ENCODE results near the gene SHKBP1. TPM values are rescaled to one million over a fixed set of nuclear protein-coding genes. Genes with fewer than 3 reads are reported as not detected.
A peak's percentile ranks its signal among the peaks of the same experiment; 100 is the strongest.

The SHKBP1 gene
- total and polyA plus RNA-seq, 9 of the 15 experiments (the other 6 are each of a cell fraction or from before 2014, with no cell fraction given), result 1.2 to 58.1 (median 22.3) TPM

DNA sequence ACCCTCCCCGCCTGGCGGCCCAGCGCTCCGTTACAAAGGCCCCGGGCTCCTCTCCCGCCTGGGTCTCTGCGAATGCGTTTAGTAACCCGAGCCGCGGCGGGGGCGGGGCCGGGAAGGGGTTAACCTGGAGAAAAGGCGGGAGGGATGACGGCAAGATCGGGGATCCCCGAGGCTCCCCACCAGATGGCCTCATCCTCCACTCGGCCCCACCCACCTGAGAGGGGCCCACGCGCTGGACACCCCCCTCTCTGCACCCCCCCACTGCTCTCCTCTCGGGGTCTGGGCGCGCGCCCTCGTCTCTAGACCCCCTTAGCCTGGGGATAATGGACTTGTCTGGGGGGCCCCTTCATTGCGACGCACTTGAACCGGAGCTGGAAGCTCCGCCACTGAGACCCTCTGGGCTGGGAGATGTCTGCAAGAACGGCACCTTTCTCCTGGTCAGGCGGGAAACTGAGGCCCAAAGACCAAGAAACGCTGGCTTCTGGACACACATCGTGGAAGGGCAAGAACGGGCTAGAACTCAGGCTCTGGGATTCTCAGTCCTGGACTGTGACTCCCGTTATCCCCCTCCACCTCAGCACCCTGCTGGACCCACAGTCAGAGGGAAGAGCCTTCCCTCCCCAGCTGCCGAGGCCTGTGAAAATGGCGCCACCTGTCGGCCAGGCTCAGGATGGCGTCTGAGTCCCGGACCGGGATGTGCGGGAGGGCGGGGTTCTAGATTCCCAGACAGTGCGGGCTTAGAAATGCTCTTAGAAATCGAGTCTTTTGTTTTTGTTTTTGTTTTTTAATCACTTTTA is 21.6 kb downstream of the SHKBP1 start (continued):
- TF ChIP-seq, protein P1, sequence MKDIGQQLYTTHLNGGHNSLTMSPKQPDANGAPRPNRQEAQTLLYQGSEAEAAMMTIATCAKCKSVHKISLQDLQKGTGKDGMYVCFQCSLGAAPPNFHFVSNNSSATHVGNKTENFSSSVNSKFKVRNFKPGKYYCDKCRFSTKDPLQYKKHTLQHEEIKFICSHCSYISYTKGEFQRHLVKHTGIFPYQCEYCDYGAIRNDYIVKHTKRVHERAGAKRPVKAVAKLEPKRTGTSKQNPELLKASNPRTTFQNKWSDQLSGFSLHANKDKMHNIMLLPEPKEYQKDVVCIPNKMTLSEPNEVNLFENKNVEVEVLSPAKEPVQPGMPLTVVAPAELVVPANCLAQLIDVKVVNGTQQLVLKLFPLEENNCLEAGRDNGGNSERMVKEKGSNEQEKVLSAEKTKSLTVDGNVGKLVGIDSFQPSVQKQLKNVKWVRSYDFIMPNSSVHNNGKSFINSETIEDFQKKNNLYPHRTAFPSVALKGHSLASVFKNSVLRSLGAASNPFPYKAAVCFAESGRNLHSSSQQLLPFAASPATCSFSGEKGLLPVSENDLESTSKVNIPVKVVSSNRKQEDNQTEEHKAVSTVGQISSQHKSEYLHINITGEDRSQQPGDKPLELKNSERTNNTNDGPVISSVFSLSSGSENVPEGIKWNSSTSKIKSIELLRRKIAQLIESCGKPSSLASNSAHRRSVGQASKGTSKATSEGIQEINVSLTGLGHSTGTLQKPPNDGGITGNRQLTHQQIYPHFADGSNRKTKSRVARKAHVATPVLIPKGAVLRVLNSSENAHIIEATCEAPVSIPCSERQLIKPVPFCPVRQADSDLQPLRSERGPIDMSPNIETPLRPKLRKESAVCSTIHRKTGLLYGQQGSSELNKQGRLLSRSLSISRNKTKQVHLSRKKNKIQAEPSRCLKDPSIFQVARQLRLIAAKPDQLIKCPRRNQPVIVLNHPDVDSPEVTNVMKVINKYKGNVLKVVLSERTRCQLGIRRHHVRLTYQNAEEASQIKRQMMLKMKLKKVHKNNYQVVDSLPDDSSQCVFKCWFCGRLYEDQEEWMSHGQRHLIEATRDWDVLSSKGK (CRISPR knock-in tag; IDR thresholded peaks at IDR 0.05), result no peak
- TF ChIP-seq TAF1 (IDR thresholded peaks at IDR 0.05; ENCODE audit: control insufficient read depth, extremely low read depth, insufficient read depth, low read length, severe bottlenecking), result peak; percentile 28
- no peak for TF ChIP-seq ZNF584 (CRISPR knock-in tag; IDR thresholded peaks at IDR 0.05; ENCODE audit: low read depth)
- peak; percentile 53; the same call in 1 of the 2 replicates for TF ChIP-seq STAG1 (CRISPR knock-in tag; IDR thresholded peaks at IDR 0.05; ENCODE audit: borderline replicate concordance)
- TF ChIP-seq, protein P2, sequence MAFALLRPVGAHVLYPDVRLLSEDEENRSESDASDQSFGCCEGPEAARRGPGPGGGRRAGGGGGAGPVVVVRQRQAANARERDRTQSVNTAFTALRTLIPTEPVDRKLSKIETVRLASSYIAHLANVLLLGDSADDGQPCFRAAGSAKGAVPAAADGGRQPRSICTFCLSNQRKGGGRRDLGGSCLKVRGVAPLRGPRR (CRISPR knock-in tag; IDR thresholded peaks at IDR 0.05), result no peak
- TF ChIP-seq SMAD4 (CRISPR knock-in tag; conservative IDR thresholded peaks at IDR 0.05), result no peak; the same call in 1 of the 2 replicates
- no peak for TF ChIP-seq ZNF140 (CRISPR knock-in tag; IDR thresholded peaks at IDR 0.05)
- TF ChIP-seq TEAD2 (tag; IDR thresholded peaks at IDR 0.05), result no peak
- no peak for TF ChIP-seq ZNF77 (CRISPR knock-in tag; IDR thresholded peaks at IDR 0.05)
- no peak for TF ChIP-seq SRSF7 (optimal IDR thresholded peaks at IDR 0.05; ENCODE audit: low read depth, low read length)
- TF ChIP-seq ZNF174 (CRISPR knock-in tag; IDR thresholded peaks at IDR 0.05), result no peak
- peak; percentile 34; the same call in 1 of the 2 replicates for TF ChIP-seq HCFC1 (IDR thresholded peaks at IDR 0.05; ENCODE audit: low read depth, low read length)
- TF ChIP-seq BRF1 (IDR thresholded peaks at IDR 0.05; ENCODE audit: borderline replicate concordance, extremely low read depth, insufficient read length), result no peak
- TF ChIP-seq FOXM1 (IDR thresholded peaks at IDR 0.05; ENCODE audit: low read depth), result peak; percentile 81
- no peak for TF ChIP-seq FOXM1 (CRISPR knock-in tag; IDR thresholded peaks at IDR 0.05; ENCODE audit: low read depth)
- TF ChIP-seq ZBED1 (IDR thresholded peaks at IDR 0.05), result no peak
- no peak for TF ChIP-seq ZFPM2 (CRISPR knock-in tag; IDR thresholded peaks at IDR 0.05)
- TF ChIP-seq ZBTB8A (IDR thresholded peaks at IDR 0.05; ENCODE audit: partially characterized antibody), result no peak
- no peak for TF ChIP-seq HMG20B (CRISPR knock-in tag; IDR thresholded peaks at IDR 0.05)
- no peak for TF ChIP-seq KAT8 (IDR thresholded peaks at IDR 0.05; ENCODE audit: low read depth)
- TF ChIP-seq, protein P3, sequence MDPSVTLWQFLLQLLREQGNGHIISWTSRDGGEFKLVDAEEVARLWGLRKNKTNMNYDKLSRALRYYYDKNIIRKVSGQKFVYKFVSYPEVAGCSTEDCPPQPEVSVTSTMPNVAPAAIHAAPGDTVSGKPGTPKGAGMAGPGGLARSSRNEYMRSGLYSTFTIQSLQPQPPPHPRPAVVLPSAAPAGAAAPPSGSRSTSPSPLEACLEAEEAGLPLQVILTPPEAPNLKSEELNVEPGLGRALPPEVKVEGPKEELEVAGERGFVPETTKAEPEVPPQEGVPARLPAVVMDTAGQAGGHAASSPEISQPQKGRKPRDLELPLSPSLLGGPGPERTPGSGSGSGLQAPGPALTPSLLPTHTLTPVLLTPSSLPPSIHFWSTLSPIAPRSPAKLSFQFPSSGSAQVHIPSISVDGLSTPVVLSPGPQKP (CRISPR knock-in tag; IDR thresholded peaks at IDR 0.05), result no peak
- TF ChIP-seq CAMTA2 (CRISPR knock-in tag; conservative IDR thresholded peaks at IDR 0.05), result no peak

Data from K562 (cell line).